Psoas muscle (tissue), 8 donors: ENCODE data around the gene KRT1. TPM values are rescaled to one million over a fixed set of nuclear protein-coding genes. Genes with fewer than 3 reads are reported as not detected.

Source experiments
- ATAC-seq, 4 donors: fragments of 200-7000 bp; cut with Tn5 transposase; one replicate each; pipeline ENCODE4 v1.9.1; 2020; ENCODE audit warnings: moderate library complexity in 3 of 4, mild to moderate bottlenecking in 2 of 4
- DNase-seq, 2 donors: peaks; one replicate each; pipeline ENCODE4 v3.0.0-alpha.2; 2020
- H3K27ac ChIP-seq: fragments of 200-600 bp; one replicate; pipeline ENCODE4 v1.8.0; 2022
- H3K27me3 ChIP-seq, 3 donors: fragments of 200-600 bp in 1 of 3; one replicate each; pipeline versions ENCODE4 v1.6.1 to v1.8.0; 2013 to 2022; ENCODE audit warnings: low read length in 2 of 3, mild to moderate bottlenecking in 2 of 3, moderate library complexity in 1 of 3; ENCODE audit not compliant: insufficient read depth in 3 of 3
- H3K36me3 ChIP-seq, 2 donors: fragments of 200-600 bp in 1 of 2; one replicate each; pipeline versions ENCODE4 v1.6.1 to v1.8.0; 2013 to 2022; ENCODE audit warnings: low read depth in 1 of 2, mild to moderate bottlenecking in 1 of 2, moderate library complexity in 1 of 2; ENCODE audit not compliant: insufficient read depth in 1 of 2
- H3K4me1 ChIP-seq: fragments of 200-600 bp; one replicate; pipeline ENCODE4 v1.8.0; 2022
- H3K4me3 ChIP-seq: fragments of 200-600 bp; one replicate; pipeline ENCODE4 v1.8.0; 2022; ENCODE audit warnings: mild to moderate bottlenecking
- H3K9me3 ChIP-seq: fragments of 200-600 bp; one replicate; pipeline ENCODE4 v1.8.0; 2022
- CTCF ChIP-seq: fragments of 200-600 bp; IDR thresholded peaks from one replicate; pipeline ENCODE4 v1.8.0; 2022; ENCODE audit warnings: antibody characterized with exemption
- WGBS, 3 donors: extraction: QIAGEN DNeasy Blood & Tissue Kit; methylation state at CpG; one replicate each; pipeline versions ENCODE4 v1.1.6 to v1.1.7; 2013; 5-methylcytosine and 5-hydroxymethylcytosine counted together
- intact Hi-C, 2 donors: fragments of 100-400 bp; cut with DNase I; formaldehyde crosslinking; loops; one replicate each; pipeline versions ENCODE4 v1.11.0 to v1.14.2; 2022
- polyA plus RNA-seq, 3 donors: library from polyadenylated mRNA; stranded (reverse); fragments of 200-250 nt; gene quantifications; one replicate each; pipeline ENCODE4 v1.2.3, GENCODE V29; 2013
- total RNA-seq, 4 donors: library from RNA; stranded (reverse); fragmentation: NEBNext Ultra II Directional in 2 of 4; extraction: Animal tissue kit (Norgen Biotek cat#: 25700) in 2 of 4; gene quantifications; one replicate each; pipeline versions ENCODE4 v1.2.1 to v1.2.4, GENCODE V29; 2021 to 2023
- donor health status: healthy with polysubstance abuse.
- donor health status: DM: no; HTN: no; CAD: no; lungs with moderate emphysema.
- donor health status: Bipolar disorder and iron deficiency.
- donor health status: healthy.
- donor health status: DM: yes; HTN: yes; CAD: no.
- donor health status: DM: no; HTN: no; CAD: no.
- donor health status: DM: no; HTN: no; CAD: no.
- donor health status: DM: yes; HTN: yes; CAD: no.

The KRT1 gene
- total and polyA plus RNA-seq, 7 donors: 0.13 to 1.1 (median 0.20) TPM; not detected in 3

- Histone ChIP-seq H3K27ac (no peak overlapping the region), H3K4me3 (no peak overlapping the region), H3K9me3 (no peaks in the 10 kb centered on the region), H3K4me1 (no peaks in the 10 kb centered on the region), H3K27me3 (peaks cover 3 to 37% (median 14%) of the 10 kb centered on the region in 3 donors), H3K36me3 (no peaks in the 10 kb centered on the region)
- WGBS, 3 donors: 88 to 95% (median 95%) methylated on average over 1 of the region's 1 CpG
- ATAC-seq (no peak), DNase-seq (no peak)
- intact Hi-C loops: no loop called here
- TF ChIP-seq CTCF: no peak
Measured at GRCh38 chr12:52710730-52711129, 30.5 kb upstream of the KRT1 start.

GRCh38 chr12:52708010-52708409 is 27.8 kb upstream of the KRT1 start:
- no peak overlapping the region for H3K4me3 ChIP-seq
- intact Hi-C loops: no loop called here
- no peaks in the 10 kb centered on the region for H3K9me3 ChIP-seq
- H3K27me3 ChIP-seq: peaks cover 0 to 13% (median 0%) of the 10 kb centered on the region in 3 donors
- DNase-seq (no peak), ATAC-seq (no peak)
- no peak for TF ChIP-seq CTCF
- H3K36me3 ChIP-seq: no peaks in the 10 kb centered on the region
- 40 to 53% (median 51%) methylated on average over 4 of the region's 4 CpGs for WGBS, 3 donors
- H3K4me1 ChIP-seq: no peaks in the 10 kb centered on the region
- no peak overlapping the region for H3K27ac ChIP-seq

GRCh38 chr12:52704464-52704863 is 24.3 kb upstream of the KRT1 start:
- ATAC-seq (no peak), DNase-seq (no peak)
- no peak for TF ChIP-seq CTCF
- WGBS, 3 donors: 42 to 48% (median 42%) methylated on average over 7 of the region's 7 CpGs
- H3K36me3 ChIP-seq: no peaks in the 10 kb centered on the region
- H3K9me3 ChIP-seq: no peaks in the 10 kb centered on the region
- intact Hi-C loops: no loop called here
- no peak overlapping the region for H3K27ac ChIP-seq
- H3K27me3 ChIP-seq: peaks cover 0 to 20% (median 0%) of the 10 kb centered on the region in 3 donors
- H3K4me1 ChIP-seq: no peaks in the 10 kb centered on the region
- H3K4me3 ChIP-seq: no peak overlapping the region

GRCh38 chr12:52703878-52704277 is 23.7 kb upstream of the KRT1 start:
- Histone ChIP-seq H3K4me3 (no peak overlapping the region), H3K36me3 (no peaks in the 10 kb centered on the region), H3K4me1 (no peaks in the 10 kb centered on the region), H3K27ac (no peak overlapping the region), H3K27me3 (peaks cover 0 to 21% (median 0%) of the 10 kb centered on the region in 3 donors), H3K9me3 (no peaks in the 10 kb centered on the region)
- 39 to 72% (median 55%) methylated on average over 1 of the region's 1 CpG for WGBS, 3 donors
- TF ChIP-seq CTCF: no peak
- ATAC-seq (no peak), DNase-seq (no peak)
- intact Hi-C loops: no loop called here

- Histone ChIP-seq H3K4me1 (no peaks in the 10 kb centered on the region), H3K27me3 (peaks cover 0 to 21% (median 0%) of the 10 kb centered on the region in 3 donors), H3K27ac (no peak within 1 kb of the TSS), H3K9me3 (no peaks in the 10 kb centered on the region), H3K36me3 (no peaks in the 10 kb centered on the region), H3K4me3 (no peak within 1 kb of the TSS)
- intact Hi-C loops: no loop called here
- WGBS, 3 donors: 76 to 84% (median 78%) methylated on average over 2 of the region's 2 CpGs
- no peak for ATAC-seq
- DNase-seq: no peak
- no peak for TF ChIP-seq CTCF
Measured at GRCh38 chr12:52703424-52703823, 23.2 kb upstream of the KRT1 start, which contains the start of gene KRT77. Gene KRT77 (minus strand): TSS chr12:52703524. CDS start chr12:52703434, 90 bp downstream.
